GM10248 (cell line): ENCODE results near the gene ACP2.

ENCODE experiments used
- CTCF ChIA-PET: fragments of 300-600 bp; sonication (Branson Sonifier 250); formaldehyde crosslinking; extraction: SDS; loops from one replicate; lab custom pipeline; 2021; ENCODE audit warnings: antibody characterized with exemption; lab: Yijun Ruan, JAX
- POLR2A ChIA-PET: fragments of 350-650 bp; sonication (Branson Sonifier 250); formaldehyde crosslinking; extraction: SDS; loops from one replicate; lab custom pipeline; 2020; ENCODE audit warnings: antibody characterized with exemption; lab: Yijun Ruan, JAX
- DNase-seq: peaks from one replicate; pipeline ENCODE4 v3.0.0; 2012; ENCODE audit errors: extremely low spot score
- CTCF ChIP-seq: IDR thresholded peaks from 2 replicates; pipeline ENCODE4 v1.5.1; 2012; ENCODE audit warnings: mild to moderate bottlenecking, low read depth; ENCODE audit errors: extremely low read depth, missing control alignments, control extremely low read depth

The ACP2 gene

GRCh38 chr11:47270331-47271271 is 22.0 kb upstream of the ACP2 start:
- peak; percentile 17 for TF ChIP-seq CTCF
- ChIA-PET POLR2A (interaction anchor here (0.7 to 1.1 kb wide), 3 partner anchors 22 to 152 kb away, joined by 3 read pairs; partner anchors contain the start of gene ACP2), CTCF (interaction anchor here (1.4 to 3.9 kb wide), 9 partner anchors 10 to 140 kb away, joined by 3 to 25 read pairs (median 9); partner anchors contain the start of genes ACP2 and NR1H3)
- peak; percentile 24 for DNase-seq

- TF ChIP-seq CTCF: no peak
- peak; percentile 97 for DNase-seq
- ChIA-PET POLR2A (interaction anchor here (0.7 to 0.9 kb wide), 2 partner anchors 21 to 152 kb away, joined by 3 read pairs; partner anchors contain the start of gene ACP2), CTCF (interaction anchor here (1.4 to 1.6 kb wide), 2 partner anchors 21 to 35 kb away, joined by 3 to 4 read pairs; partner anchors contain the start of gene ACP2)
These were observed 21.3 kb upstream of the ACP2 start, which contains the start of gene MADD for GRCh38 chr11:47269829-47270305. Gene MADD (plus strand): TSS chr11:47270133.

GRCh38 chr11:47269002-47269828 is 20.6 kb upstream of the ACP2 start:
- TF ChIP-seq CTCF: no peak

GRCh38 chr11:47268448-47269001 is 19.9 kb upstream of the ACP2 start:
- ChIA-PET POLR2A (interaction anchor here (0.6 kb wide), 1 partner anchor 311 kb away, joined by 3 read pairs; no protein-coding TSS in a partner anchor), CTCF (interaction anchor here (3.0 to 3.1 kb wide), 2 partner anchors 9 to 20 kb away, joined by 13 to 21 read pairs; partner anchors contain the start of genes ACP2 and NR1H3)
- TF ChIP-seq CTCF: no peak
- no peak for DNase-seq

More at GRCh38 chr11:47269002-47269828, 20.6 kb upstream of the ACP2 start:
- POLR2A ChIA-PET: interaction anchor here (0.6 to 0.7 kb wide), 2 partner anchors 153 to 310 kb away, joined by 3 read pairs; no protein-coding TSS in a partner anchor
- DNase-seq: peak; percentile 93
- CTCF ChIA-PET: interaction anchor here (3.0 to 3.1 kb wide), 2 partner anchors 10 to 21 kb away, joined by 13 to 21 read pairs; partner anchors contain the start of genes ACP2 and NR1H3

GRCh38 chr11:47267876-47268275 is 19.3 kb upstream of the ACP2 start:
- no peak for TF ChIP-seq CTCF
- no peak for DNase-seq
- CTCF ChIA-PET: interaction anchor here (3.0 to 3.1 kb wide), 2 partner anchors 9 to 19 kb away, joined by 13 to 21 read pairs; partner anchors contain the start of genes ACP2 and NR1H3
- POLR2A ChIA-PET: no interaction called here
